ENCODE measurements around the gene TFEB.
A peak's percentile ranks its signal among the peaks of the same experiment; 100 is the strongest.

Gene TFEB

DNA sequence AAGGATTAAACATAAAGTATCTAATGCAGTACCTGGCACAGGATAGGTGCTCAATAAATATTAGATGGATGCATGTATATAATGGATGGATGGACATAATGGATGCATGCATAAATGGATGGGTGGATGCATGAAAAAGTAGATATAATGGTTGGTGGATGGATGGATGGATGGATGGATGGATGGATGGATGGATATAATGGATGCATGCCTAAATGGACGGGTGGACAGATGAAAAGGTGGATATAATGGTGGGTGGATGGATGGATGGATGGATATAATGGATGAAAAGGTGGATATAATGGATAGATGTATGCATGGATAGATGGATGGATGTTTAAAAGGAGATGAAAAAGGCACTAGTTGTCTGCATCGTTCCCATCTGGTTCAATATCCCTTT is 26.0 kb downstream of the TFEB start:
- Histone ChIP-seq H3K56ac (ENCODE audit: low read length) (no peak overlapping the region), H4K5ac (ENCODE audit: low read length) (no peak overlapping the region), H3K4me3 (ENCODE audit: low read length) (no peak overlapping the region), H3K4me2 (ENCODE audit: low read length) (no peak overlapping the region), H3K27me3 (ENCODE audit: insufficient read depth, low read length, poor library complexity) (no peaks in the 10 kb centered on the region), H3K9ac (ENCODE audit: low read length) (no peak overlapping the region), H3K18ac (ENCODE audit: low read length) (no peak overlapping the region), H2BK15ac (replicated peaks; ENCODE audit: low read depth) (no peak overlapping the region), H2BK5ac (ENCODE audit: low read length) (no peak overlapping the region), H2BK120ac (ENCODE audit: low read depth, low read length) (no peak overlapping the region), H3K4ac (ENCODE audit: low read depth, low read length) (no peak overlapping the region), H3K79me2 (ENCODE audit: control insufficient read depth, insufficient read depth, low read length) (no peaks in the 10 kb centered on the region), H3K36me3 (ENCODE audit: control insufficient read depth, insufficient read depth, low read length) (no peaks in the 10 kb centered on the region), H4K8ac (ENCODE audit: low read depth, low read length) (no peak overlapping the region), H3K23ac (ENCODE audit: low read length) (no peak overlapping the region), H2AK5ac (ENCODE audit: low read length) (no peak overlapping the region), H3K27ac (ENCODE audit: low read depth, low read length) (no peak overlapping the region), H3K4me1 (ENCODE audit: control insufficient read depth, low read depth, low read length) (no peaks in the 10 kb centered on the region), H3K79me1 (ENCODE audit: low read length) (no peaks in the 10 kb centered on the region)
- no peak for DNase-seq
- 100% methylated on average over 1 of the region's 2 CpGs for WGBS (ENCODE audit: extremely low coverage, insufficient coverage, low lambda C conversion rate)

DNA sequence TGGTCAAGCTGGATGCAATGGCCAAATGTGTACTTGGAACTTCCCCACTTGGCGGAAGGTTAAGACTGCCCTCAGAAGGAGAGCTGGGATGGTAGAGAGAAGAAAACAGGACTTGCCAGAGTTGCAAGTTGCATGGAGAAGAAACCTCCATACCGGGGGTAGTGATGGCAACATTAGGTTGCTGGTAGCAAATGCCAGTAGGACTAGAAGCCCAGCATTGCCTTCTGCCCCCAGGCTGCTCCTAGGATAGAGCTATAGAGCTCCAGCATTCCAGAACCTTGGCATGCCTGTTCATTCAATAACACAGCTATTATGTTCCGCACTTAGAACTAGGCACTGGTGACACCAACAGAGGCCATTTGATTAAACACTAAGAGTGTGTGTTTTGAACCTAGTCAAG is 26.6 kb downstream of the TFEB start:
- H2BK5ac ChIP-seq (ENCODE audit: low read length), result no peak overlapping the region
- H4K8ac ChIP-seq (ENCODE audit: low read depth, low read length), result no peak overlapping the region
- H3K4ac ChIP-seq (ENCODE audit: low read depth, low read length), result no peak overlapping the region
- H2BK120ac ChIP-seq (ENCODE audit: low read depth, low read length), result no peak overlapping the region
- H2AK5ac ChIP-seq (ENCODE audit: low read length), result no peak overlapping the region
- H3K36me3 ChIP-seq (ENCODE audit: control insufficient read depth, insufficient read depth, low read length), result no peaks in the 10 kb centered on the region
- no peak overlapping the region for H3K4me3 ChIP-seq (ENCODE audit: low read length)
- H3K9ac ChIP-seq (ENCODE audit: low read length), result no peak overlapping the region
- H3K79me2 ChIP-seq (ENCODE audit: control insufficient read depth, insufficient read depth, low read length), result no peaks in the 10 kb centered on the region
- H3K79me1 ChIP-seq (ENCODE audit: low read length), result no peaks in the 10 kb centered on the region
- H2BK15ac ChIP-seq (replicated peaks; ENCODE audit: low read depth), result no peak overlapping the region
- H3K23ac ChIP-seq (ENCODE audit: low read length), result no peak overlapping the region
- no peak overlapping the region for H3K4me2 ChIP-seq (ENCODE audit: low read length)
- no peak overlapping the region for H3K18ac ChIP-seq (ENCODE audit: low read length)
- no CpG with 5 or more reads among the region's 3 CpGs for WGBS (ENCODE audit: extremely low coverage, insufficient coverage, low lambda C conversion rate)
- H3K56ac ChIP-seq (ENCODE audit: low read length), result no peak overlapping the region
- DNase-seq, result no peak
- no peaks in the 10 kb centered on the region for H3K27me3 ChIP-seq (ENCODE audit: insufficient read depth, low read length, poor library complexity)
- no peak overlapping the region for H4K5ac ChIP-seq (ENCODE audit: low read length)
- no peak overlapping the region for H3K27ac ChIP-seq (ENCODE audit: low read depth, low read length)
- H3K4me1 ChIP-seq (ENCODE audit: control insufficient read depth, low read depth, low read length), result no peaks in the 10 kb centered on the region

DNA sequence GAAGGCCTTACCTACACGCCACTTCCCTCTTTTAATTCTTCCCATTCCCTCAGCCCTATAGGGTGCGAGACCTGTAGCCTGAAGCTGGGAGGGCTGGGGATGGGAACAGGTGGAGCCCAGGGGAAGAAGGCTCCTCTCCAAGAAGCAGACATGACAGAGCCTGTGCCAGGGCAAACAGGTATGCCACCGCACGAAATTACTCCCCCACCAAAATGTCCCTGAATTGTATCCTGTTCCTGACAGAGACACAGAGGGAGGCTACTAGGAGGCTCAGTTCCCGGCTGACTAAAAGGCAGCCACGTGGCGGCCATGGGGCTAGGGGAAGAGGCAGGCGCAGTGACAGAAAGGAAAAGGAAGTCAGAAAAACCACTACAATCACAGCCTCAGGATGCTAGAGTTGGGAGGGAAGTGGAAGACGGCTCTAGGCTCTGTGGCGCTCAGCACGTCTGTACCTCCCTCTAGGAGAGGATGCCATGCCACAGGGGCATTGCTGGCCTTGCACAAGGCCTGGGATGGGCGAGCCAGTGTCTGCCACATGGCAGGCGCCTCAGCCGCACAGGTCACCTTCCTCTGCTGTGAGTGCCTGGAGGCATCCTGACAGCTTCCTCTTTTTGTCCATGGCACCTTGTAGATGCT is 27.7 kb downstream of the TFEB start:
- H4K8ac ChIP-seq (ENCODE audit: low read depth, low read length), result no peak overlapping the region
- H3K56ac ChIP-seq (ENCODE audit: low read length), result no peak overlapping the region
- no peak overlapping the region for H3K4ac ChIP-seq (ENCODE audit: low read depth, low read length)
- no peaks in the 10 kb centered on the region for H3K27me3 ChIP-seq (ENCODE audit: insufficient read depth, low read length, poor library complexity)
- DNase-seq, result no peak
- no peak overlapping the region for H3K18ac ChIP-seq (ENCODE audit: low read length)
- no peaks in the 10 kb centered on the region for H3K36me3 ChIP-seq (ENCODE audit: control insufficient read depth, insufficient read depth, low read length)
- no peaks in the 10 kb centered on the region for H3K79me2 ChIP-seq (ENCODE audit: control insufficient read depth, insufficient read depth, low read length)
- H3K4me1 ChIP-seq (ENCODE audit: control insufficient read depth, low read depth, low read length), result no peaks in the 10 kb centered on the region
- H3K9ac ChIP-seq (ENCODE audit: low read length), result no peak overlapping the region
- no peaks in the 10 kb centered on the region for H3K79me1 ChIP-seq (ENCODE audit: low read length)
- H2BK15ac ChIP-seq (replicated peaks; ENCODE audit: low read depth), result no peak overlapping the region
- no peak overlapping the region for H2BK120ac ChIP-seq (ENCODE audit: low read depth, low read length)
- no peak overlapping the region for H3K4me2 ChIP-seq (ENCODE audit: low read length)
- H4K5ac ChIP-seq (ENCODE audit: low read length), result no peak overlapping the region
- H3K27ac ChIP-seq (ENCODE audit: low read depth, low read length), result no peak overlapping the region
- no CpG with 5 or more reads among the region's 14 CpGs for WGBS (ENCODE audit: extremely low coverage, insufficient coverage, low lambda C conversion rate)
- H3K23ac ChIP-seq (ENCODE audit: low read length), result no peak overlapping the region
- no peak overlapping the region for H3K4me3 ChIP-seq (ENCODE audit: low read length)
- H2BK5ac ChIP-seq (ENCODE audit: low read length), result no peak overlapping the region
- H2AK5ac ChIP-seq (ENCODE audit: low read length), result no peak overlapping the region

DNA sequence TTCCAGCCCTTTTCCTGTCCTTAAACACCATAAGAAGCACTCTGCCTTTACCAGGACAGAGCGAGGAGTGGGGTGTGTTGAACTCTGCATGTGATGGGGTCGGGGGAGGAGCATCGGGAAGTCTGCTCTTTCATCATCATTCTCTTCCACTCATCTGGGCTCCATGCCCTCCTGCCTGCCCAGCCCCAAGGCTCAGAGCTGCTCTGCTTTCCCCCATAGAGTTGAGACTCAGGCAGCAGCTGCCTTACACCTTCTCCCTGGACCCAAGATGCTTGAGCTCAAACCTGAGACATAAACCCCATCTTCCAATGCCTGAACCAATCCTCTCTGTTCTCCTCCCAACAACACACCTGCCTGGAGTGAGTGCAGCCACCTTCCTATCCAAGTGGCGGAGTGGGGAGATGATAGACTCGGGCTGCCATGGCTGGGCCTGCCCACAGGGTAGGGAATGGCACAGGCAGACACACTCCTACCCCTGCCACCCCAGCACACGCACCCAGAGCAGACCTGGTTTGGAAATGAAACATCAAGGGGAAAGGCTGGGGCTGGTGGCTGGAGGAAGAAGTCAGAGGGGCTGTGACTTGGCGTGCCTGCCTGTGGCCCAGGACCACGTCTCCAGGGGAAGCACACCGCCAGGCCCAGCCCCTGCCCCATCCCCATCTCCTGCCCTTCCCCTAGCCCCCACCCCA is 28.4 kb downstream of the TFEB start:
- H3K79me2 ChIP-seq (ENCODE audit: control insufficient read depth, insufficient read depth, low read length), result no peaks in the 10 kb centered on the region
- H2BK15ac ChIP-seq (replicated peaks; ENCODE audit: low read depth), result no peak overlapping the region
- H3K4ac ChIP-seq (ENCODE audit: low read depth, low read length), result no peak overlapping the region
- H3K36me3 ChIP-seq (ENCODE audit: control insufficient read depth, insufficient read depth, low read length), result no peaks in the 10 kb centered on the region
- no peak overlapping the region for H2BK120ac ChIP-seq (ENCODE audit: low read depth, low read length)
- no peak overlapping the region for H3K9ac ChIP-seq (ENCODE audit: low read length)
- no peak overlapping the region for H4K5ac ChIP-seq (ENCODE audit: low read length)
- WGBS (ENCODE audit: extremely low coverage, insufficient coverage, low lambda C conversion rate), result no CpG with 5 or more reads among the region's 9 CpGs
- no peak overlapping the region for H3K4me3 ChIP-seq (ENCODE audit: low read length)
- no peaks in the 10 kb centered on the region for H3K4me1 ChIP-seq (ENCODE audit: control insufficient read depth, low read depth, low read length)
- no peak overlapping the region for H3K4me2 ChIP-seq (ENCODE audit: low read length)
- DNase-seq, result no peak
- H4K8ac ChIP-seq (ENCODE audit: low read depth, low read length), result no peak overlapping the region
- H2BK5ac ChIP-seq (ENCODE audit: low read length), result no peak overlapping the region
- H3K79me1 ChIP-seq (ENCODE audit: low read length), result no peaks in the 10 kb centered on the region
- H3K18ac ChIP-seq (ENCODE audit: low read length), result no peak overlapping the region
- H3K56ac ChIP-seq (ENCODE audit: low read length), result peak overlapping the region; percentile 36
- H2AK5ac ChIP-seq (ENCODE audit: low read length), result no peak overlapping the region
- no peaks in the 10 kb centered on the region for H3K27me3 ChIP-seq (ENCODE audit: insufficient read depth, low read length, poor library complexity)
- H3K23ac ChIP-seq (ENCODE audit: low read length), result peak overlapping the region; percentile 53
- H3K27ac ChIP-seq (ENCODE audit: low read depth, low read length), result no peak overlapping the region

DNA sequence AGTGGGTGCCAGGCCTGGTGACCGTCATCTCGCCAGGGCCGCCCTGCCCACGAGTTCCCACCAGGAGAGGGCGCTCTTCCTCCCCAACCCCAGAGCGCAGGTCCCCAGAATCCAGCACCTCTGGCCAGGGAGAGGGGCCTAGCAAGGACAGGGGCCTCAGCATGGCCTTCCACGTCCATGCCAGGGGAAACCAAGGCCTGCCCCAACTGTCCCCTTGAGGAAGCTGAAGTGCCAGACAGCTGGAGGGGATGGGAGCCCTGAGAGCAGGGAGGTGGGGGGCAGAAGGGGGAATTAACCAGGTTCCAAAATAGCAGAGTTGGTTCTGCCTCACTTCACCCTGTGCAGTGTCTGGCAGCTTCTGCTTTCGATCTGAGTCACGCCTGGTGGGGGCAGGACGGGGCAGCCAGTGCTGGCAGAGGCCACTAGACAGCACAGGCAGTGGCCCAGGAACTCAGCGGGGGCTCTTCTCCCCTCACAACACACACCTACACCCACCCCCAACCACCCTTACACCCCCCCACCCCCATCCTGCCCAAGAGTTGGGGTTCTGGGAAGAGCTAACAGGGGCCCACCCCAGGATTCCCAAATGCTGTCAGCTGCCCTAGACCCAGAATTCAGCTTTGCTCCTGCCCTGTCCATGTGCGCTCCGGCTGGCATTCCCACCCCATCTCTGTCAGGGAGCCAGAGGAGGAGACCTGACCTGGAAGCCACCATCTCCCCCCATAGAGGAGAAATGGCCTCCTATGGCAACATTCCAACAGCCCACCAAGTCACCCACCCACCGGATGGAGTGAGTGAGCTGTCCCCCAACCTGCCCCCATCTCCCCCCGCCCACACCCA is 29.2 kb downstream of the TFEB start:
- H2BK120ac ChIP-seq (ENCODE audit: low read depth, low read length), result no peak overlapping the region
- no peak overlapping the region for H4K8ac ChIP-seq (ENCODE audit: low read depth, low read length)
- no peak overlapping the region for H2AK5ac ChIP-seq (ENCODE audit: low read length)
- no peaks in the 10 kb centered on the region for H3K79me1 ChIP-seq (ENCODE audit: low read length)
- H3K4me1 ChIP-seq (ENCODE audit: control insufficient read depth, low read depth, low read length), result no peaks in the 10 kb centered on the region
- peak overlapping the region; percentile 43 for H3K9ac ChIP-seq (ENCODE audit: low read length)
- no peak overlapping the region for H3K4ac ChIP-seq (ENCODE audit: low read depth, low read length)
- no peaks in the 10 kb centered on the region for H3K36me3 ChIP-seq (ENCODE audit: control insufficient read depth, insufficient read depth, low read length)
- H3K4me3 ChIP-seq (ENCODE audit: low read length), result no peak overlapping the region
- H3K23ac ChIP-seq (ENCODE audit: low read length), result no peak overlapping the region
- no peak overlapping the region for H3K18ac ChIP-seq (ENCODE audit: low read length)
- H3K56ac ChIP-seq (ENCODE audit: low read length), result peak overlapping the region; percentile 80
- H3K79me2 ChIP-seq (ENCODE audit: control insufficient read depth, insufficient read depth, low read length), result no peaks in the 10 kb centered on the region
- peak; percentile 72 for DNase-seq
- no peak overlapping the region for H2BK15ac ChIP-seq (replicated peaks; ENCODE audit: low read depth)
- no CpG with 5 or more reads among the region's 15 CpGs for WGBS (ENCODE audit: extremely low coverage, insufficient coverage, low lambda C conversion rate)
- no peaks in the 10 kb centered on the region for H3K27me3 ChIP-seq (ENCODE audit: insufficient read depth, low read length, poor library complexity)
- H2BK5ac ChIP-seq (ENCODE audit: low read length), result no peak overlapping the region
- H4K5ac ChIP-seq (ENCODE audit: low read length), result no peak overlapping the region
- H3K27ac ChIP-seq (ENCODE audit: low read depth, low read length), result no peak overlapping the region
- H3K4me2 ChIP-seq (ENCODE audit: low read length), result no peak overlapping the region

Data from mesendoderm (in vitro differentiated cells).